Left ventricle myocardium inferior (tissue), 1 donor: ENCODE results near the gene GBP7. TPM values are rescaled to one million over a fixed set of nuclear protein-coding genes. Genes with fewer than 3 reads are reported as not detected.

Source experiments
- DNase-seq: peaks from one replicate; pipeline ENCODE4 v3.0.0-alpha.2; 2020
- H3K27ac ChIP-seq: fragments of 200-600 bp; replicated peaks from 2 replicates; pipeline ENCODE4 v1.8.0; 2021
- H3K27me3 ChIP-seq: fragments of 200-600 bp; 2 replicates; pipeline ENCODE4 v1.8.0; 2021; ENCODE audit warnings: low read depth
- H3K36me3 ChIP-seq: fragments of 200-600 bp; 2 replicates; pipeline ENCODE4 v1.8.0; 2021
- H3K4me1 ChIP-seq: fragments of 200-600 bp; 2 replicates; pipeline ENCODE4 v1.8.0; 2021
- H3K4me3 ChIP-seq: fragments of 200-600 bp; 2 replicates; pipeline ENCODE4 v1.8.0; 2021; ENCODE audit warnings: mild to moderate bottlenecking, moderate library complexity
- H3K9me3 ChIP-seq: fragments of 200-600 bp; replicated peaks from 2 replicates; pipeline ENCODE4 v1.8.0; 2021
- intact Hi-C: fragments of 100-400 bp; cut with micrococcal nuclease; formaldehyde crosslinking; loops from one replicate; pipeline ENCODE4 v1.11.0; 2022
- total RNA-seq: library from RNA; stranded (reverse); fragmentation: NEBNext Ultra II Directional; extraction: Animal tissue kit (Norgen Biotek cat#: 25700); gene quantifications from one replicate; pipeline ENCODE4 v1.2.1, GENCODE V29; 2021
- TF ChIP-seq, protein P1 (sequence below): fragments of 200-600 bp; IDR thresholded peaks from 2 replicates; pipeline ENCODE4 v1.8.0; 2021; ENCODE audit warnings: antibody characterized with exemption, mild to moderate bottlenecking, borderline replicate concordance
- donor health status: DM: no; HTN: yes; CAD: no; lungs with severe emphysema.

The GBP7 gene
- total RNA-seq, 1 donor from 2014 or later: 0.11 TPM

DNA sequence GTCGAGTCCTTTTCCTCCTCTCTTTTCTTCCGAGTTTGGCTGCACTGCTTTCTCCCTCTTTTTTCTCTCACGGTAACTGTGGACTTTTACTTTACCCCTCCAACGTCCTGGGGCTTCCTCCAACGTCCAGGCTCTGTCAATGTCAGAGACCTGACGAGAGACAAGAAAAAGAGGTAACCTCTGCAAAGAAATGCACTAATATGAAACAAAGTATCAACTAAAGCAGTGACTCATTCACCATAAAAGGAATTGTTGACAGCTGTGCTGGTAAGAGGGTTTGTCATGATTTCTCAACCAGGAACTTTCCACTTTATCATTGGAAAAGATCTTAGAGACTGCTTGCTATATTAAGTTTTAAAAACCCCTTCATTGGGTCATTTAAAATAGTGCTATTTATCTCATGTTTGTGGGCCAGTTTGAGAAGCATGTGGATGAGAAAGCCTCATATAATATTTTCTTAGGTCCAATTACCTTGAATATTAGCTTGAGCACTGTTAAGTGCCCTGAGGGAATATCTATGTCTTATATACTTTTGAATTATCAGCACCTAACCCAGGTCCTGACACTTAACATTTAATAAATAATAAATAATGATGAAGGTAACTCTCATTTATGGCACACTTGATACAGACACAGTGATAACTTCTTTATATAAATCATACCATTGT is 49.8 kb downstream of the GBP7 start, which contains the start of gene GBP2:
GBP2 (minus strand) TSS at position 202 of the 668 bp plus-strand sequence. CDS start 4,148 bp downstream, outside the sequence.
- H3K4me1 ChIP-seq: peaks cover 50% of the 10 kb centered on the region
- intact Hi-C loops: no loop called here
- DNase-seq: no peak

DNA sequence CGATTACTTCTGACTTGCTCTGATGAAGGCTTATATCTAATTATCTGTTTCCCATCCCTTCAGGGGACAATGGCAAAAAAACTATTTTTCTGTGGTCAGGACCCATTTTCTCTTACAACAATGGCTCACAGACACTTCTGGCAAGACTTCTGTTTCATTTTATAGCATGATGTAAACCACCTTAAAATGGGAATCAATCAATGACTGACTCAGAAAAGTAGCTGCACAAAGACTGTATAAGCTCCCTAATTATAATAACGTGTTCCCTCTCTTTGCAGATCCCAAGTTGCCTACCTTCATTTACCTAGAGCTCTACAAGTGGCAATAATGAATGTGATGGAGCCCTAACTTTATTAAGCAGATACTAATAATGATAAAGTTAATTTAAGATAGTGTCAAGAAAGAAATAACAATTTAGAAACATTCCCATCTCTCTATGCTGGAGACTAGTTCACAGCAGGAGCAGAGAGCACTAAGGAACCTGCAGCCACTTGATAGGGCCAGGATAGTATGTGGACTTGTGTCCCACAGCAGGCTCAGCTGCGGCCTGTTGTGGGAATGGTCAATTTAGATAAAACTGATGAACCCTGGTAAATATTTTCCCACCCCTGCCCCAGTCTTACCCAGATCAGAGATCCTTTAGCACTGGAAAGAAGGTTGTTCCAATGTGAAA is 50.4 kb downstream of the GBP7 start:
- DNase-seq: no peak
- TF ChIP-seq, protein P1, sequence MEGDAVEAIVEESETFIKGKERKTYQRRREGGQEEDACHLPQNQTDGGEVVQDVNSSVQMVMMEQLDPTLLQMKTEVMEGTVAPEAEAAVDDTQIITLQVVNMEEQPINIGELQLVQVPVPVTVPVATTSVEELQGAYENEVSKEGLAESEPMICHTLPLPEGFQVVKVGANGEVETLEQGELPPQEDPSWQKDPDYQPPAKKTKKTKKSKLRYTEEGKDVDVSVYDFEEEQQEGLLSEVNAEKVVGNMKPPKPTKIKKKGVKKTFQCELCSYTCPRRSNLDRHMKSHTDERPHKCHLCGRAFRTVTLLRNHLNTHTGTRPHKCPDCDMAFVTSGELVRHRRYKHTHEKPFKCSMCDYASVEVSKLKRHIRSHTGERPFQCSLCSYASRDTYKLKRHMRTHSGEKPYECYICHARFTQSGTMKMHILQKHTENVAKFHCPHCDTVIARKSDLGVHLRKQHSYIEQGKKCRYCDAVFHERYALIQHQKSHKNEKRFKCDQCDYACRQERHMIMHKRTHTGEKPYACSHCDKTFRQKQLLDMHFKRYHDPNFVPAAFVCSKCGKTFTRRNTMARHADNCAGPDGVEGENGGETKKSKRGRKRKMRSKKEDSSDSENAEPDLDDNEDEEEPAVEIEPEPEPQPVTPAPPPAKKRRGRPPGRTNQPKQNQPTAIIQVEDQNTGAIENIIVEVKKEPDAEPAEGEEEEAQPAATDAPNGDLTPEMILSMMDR: no peak
- peak overlapping the region; percentile 82 for H3K27ac ChIP-seq
- peaks cover 47% of the 10 kb centered on the region for H3K4me1 ChIP-seq
- intact Hi-C loops: no loop called here
- peaks cover 16% of the 10 kb centered on the region for H3K36me3 ChIP-seq
- no peaks in the 10 kb centered on the region for H3K9me3 ChIP-seq
- peak overlapping the region; percentile 69 for H3K4me3 ChIP-seq
- H3K27me3 ChIP-seq: no peaks in the 10 kb centered on the region

More for the DNA sequence above, 49.8 kb downstream of the GBP7 start, which contains the start of gene GBP2:
- Histone ChIP-seq H3K27ac (peak within 1 kb of the TSS; percentile 82), H3K4me3 (peak within 1 kb of the TSS; percentile 69), H3K9me3 (no peaks in the 10 kb centered on the region), H3K27me3 (no peaks in the 10 kb centered on the region), H3K36me3 (peaks cover 9% of the 10 kb centered on the region)
- TF ChIP-seq, protein P1: no peak

DNA sequence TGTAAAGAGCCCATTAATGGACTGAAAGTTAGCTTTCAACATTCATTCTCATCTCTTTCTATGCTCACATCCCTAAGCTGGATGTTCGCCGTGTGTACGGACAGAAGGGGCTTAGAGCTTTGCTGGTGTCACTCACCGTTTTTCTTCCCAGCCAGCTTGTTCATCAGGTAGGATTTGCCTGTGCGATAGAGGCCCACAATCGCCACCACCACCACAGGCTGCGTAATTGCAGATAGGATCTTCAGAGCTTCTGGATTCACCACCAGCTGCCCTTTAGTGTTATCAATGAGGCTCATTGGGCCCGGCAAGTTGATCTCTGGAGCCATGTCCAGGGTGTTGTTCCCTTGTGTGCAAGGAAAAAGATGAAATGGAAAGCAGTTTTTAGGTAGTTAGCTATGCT is 54.2 kb downstream of the GBP7 start:
- Histone ChIP-seq H3K4me3 (no peak overlapping the region), H3K9me3 (no peaks in the 10 kb centered on the region), H3K4me1 (peaks cover 26% of the 10 kb centered on the region), H3K27me3 (no peaks in the 10 kb centered on the region), H3K27ac (no peak overlapping the region), H3K36me3 (peaks cover 52% of the 10 kb centered on the region)
- TF ChIP-seq, protein P1: no peak
- DNase-seq: no peak
- intact Hi-C loops: no loop called here

DNA sequence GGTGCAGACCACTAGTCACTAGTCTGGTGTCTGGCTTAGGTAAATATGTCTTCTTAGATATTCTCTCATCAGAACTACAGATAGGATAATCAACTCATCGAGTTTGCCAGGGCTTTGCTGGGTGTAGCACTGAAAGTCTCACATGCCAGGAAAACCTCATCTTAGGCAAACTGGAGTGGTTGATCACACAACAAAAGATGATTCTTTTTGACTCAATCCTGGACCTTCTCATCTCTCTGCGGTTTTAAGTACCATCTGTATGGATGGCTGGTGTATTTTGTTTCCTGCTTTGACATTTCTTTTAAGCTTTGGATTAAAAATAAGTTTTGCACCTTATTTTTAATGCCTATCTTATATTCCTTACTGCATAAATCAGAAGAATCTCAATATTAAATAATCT is 61.1 kb downstream of the GBP7 start:
- Histone ChIP-seq H3K9me3 (no peaks in the 10 kb centered on the region), H3K4me1 (no peaks in the 10 kb centered on the region), H3K4me3 (no peak overlapping the region), H3K27ac (no peak overlapping the region), H3K27me3 (no peaks in the 10 kb centered on the region), H3K36me3 (peaks cover 91% of the 10 kb centered on the region)
- DNase-seq: no peak
- intact Hi-C loops: no loop called here
- TF ChIP-seq, protein P1: no peak

DNA sequence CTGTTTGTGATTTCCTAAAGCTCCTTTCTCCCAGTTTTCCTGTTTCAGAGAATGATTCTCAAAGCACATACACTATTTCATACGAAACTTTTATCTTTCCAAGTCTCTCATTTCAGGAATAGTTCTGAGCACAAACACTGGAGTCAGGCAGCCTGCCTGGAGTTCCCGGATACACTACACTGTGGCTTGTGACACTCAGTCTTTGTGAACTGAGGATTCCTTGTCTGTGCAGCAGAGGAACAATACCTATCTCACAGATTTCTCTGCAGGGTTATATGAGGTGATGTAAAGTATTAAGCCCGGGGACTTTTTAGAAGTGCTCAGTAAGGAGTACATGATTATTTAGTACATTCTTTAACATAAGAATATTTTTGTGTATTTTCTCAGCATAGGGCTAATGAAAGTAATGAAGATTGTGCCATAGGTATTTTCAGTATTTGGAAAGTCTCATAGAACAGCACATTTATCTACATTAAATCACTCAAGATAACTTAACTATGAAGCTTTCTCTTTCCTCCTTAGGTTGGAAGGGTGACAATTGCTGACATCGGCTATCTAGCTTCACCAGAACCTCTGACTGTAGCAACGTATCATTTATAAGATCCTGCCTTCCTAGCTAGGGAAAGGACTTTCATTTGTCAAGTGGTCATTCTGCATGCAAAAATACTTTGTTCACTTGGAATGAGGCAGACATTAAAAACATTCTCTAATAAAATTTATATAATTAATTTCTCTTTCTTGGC is 62.8 kb downstream of the GBP7 start:
- intact Hi-C loops: no loop called here
- Histone ChIP-seq H3K36me3 (peaks cover 92% of the 10 kb centered on the region), H3K4me1 (no peaks in the 10 kb centered on the region), H3K4me3 (no peak overlapping the region), H3K9me3 (no peaks in the 10 kb centered on the region), H3K27ac (no peak overlapping the region), H3K27me3 (no peaks in the 10 kb centered on the region)
- TF ChIP-seq, protein P1: no peak
- DNase-seq: no peak
